ENCODE results near the gene DEK. TPM values are rescaled to one million over a fixed set of nuclear protein-coding genes. Genes with fewer than 3 reads are reported as not detected.

The DEK gene
- total and polyA plus RNA-seq, 2 donors: 82.0 to 205 TPM

DNA sequence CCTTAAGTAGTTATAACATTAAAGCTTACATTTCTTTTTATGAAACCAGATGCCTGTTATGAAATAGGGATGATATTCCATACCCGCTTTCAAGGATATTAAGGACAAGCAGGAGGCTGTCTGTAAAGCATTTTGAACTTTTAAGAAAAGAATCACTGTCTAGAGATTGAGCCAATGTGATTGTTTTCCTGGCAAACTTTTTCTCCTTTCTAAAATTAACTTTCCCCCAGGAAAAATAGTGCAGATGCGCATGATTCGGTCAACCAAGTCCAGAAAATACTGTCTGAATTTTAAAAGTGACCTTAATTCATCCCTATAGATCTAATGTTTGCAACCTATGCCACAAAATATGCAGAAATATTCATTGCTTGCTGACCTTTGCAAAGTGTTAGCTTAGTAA, 15.1 kb upstream of the DEK start:
- no peak overlapping the region for H3K27ac ChIP-seq (ENCODE audit: low read depth)
- H3K4me3 ChIP-seq (ENCODE audit: low read depth, low read length): no peak overlapping the region
- no peak for DNase-seq (ENCODE audit: extremely low spot score)
- WGBS: 82% methylated on average over 3 of the region's 3 CpGs
- H3K36me3 ChIP-seq (ENCODE audit: insufficient read depth): no peaks in the 10 kb centered on the region
- H3K4me1 ChIP-seq (ENCODE audit: insufficient read depth): no peaks in the 10 kb centered on the region

DNA sequence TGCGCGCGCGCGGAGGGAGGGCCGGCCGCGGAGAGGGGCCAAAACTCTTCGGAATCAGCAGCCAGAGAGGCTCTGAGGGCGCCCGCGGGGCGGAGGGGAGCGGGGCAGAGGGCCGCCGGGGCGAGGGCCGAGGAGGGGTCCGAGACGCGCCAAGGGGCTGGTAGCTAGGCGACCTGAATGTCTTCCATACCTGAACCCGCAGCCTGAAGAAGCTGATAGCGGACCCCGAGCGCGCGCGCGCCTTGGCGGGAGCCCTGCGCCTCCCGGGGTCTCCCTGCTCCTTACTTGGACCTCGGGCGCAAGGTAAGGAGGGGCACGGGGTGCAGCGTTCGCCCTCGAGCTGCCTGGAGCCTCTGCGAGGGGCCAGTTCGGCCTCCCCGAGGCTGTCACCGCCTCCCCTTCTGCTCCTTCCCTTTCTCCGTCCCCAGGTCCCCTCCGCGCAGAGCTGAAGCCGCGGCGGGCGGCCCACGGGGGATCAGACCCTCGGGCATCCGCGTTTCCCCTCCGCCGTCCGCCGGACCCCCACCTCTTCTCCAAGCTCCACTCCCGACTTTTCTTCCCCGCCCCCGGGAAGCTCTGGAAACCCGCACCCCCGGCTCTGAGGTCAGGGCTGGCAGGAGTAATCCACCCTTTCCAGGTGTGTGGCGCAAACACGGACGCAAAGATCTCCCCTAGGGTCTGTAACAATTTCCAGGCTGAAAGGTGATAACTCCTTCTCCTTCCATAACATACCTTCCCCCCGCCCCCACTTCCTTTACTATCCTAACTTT, 13.1 kb upstream of the DEK start:
- Histone ChIP-seq H3K36me3 (ENCODE audit: insufficient read depth) (no peaks in the 10 kb centered on the region), H3K4me1 (ENCODE audit: insufficient read depth) (no peaks in the 10 kb centered on the region), H3K4me3 (ENCODE audit: low read depth, low read length) (peak overlapping the region; percentile 30), H3K27ac (ENCODE audit: low read depth) (no peak overlapping the region)
- WGBS: 2% methylated on average over 67 of the region's 67 CpGs
- no peak for DNase-seq (ENCODE audit: extremely low spot score)

DNA sequence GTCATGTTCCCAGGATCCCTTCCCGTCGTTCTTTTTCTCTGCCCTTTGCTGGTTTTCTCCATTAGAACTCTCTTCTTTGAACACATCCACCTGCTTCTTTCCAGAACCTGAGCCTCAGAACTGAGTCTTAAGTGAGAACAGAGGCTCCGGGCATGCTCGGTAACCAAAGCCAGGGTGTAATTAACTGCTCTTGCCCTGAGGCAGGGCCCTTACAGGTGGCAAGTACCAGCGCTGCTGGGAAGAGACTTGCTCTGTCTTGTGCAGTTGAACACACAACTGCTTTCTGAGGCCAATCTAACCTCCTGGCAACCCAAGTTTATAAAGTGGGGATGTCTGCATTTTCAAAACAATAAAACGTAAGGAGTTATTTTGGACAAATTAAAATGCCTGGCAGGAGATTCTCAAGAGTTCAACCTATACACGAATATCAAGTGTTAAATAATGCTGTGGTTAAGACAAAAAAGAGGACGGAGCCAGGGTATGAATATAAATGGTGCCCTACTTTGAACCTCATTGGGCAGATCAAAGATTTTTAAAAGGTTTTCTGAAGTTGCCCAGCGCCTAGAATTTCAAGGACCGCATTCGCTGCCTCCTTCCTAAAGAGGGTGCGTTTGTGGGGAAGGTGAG, 12.4 kb upstream of the DEK start:
- H3K36me3 ChIP-seq (ENCODE audit: insufficient read depth): no peaks in the 10 kb centered on the region
- H3K4me1 ChIP-seq (ENCODE audit: insufficient read depth): no peaks in the 10 kb centered on the region
- H3K27ac ChIP-seq (ENCODE audit: low read depth): no peak overlapping the region
- 18% methylated on average over 12 of the region's 12 CpGs for WGBS
- H3K4me3 ChIP-seq (ENCODE audit: low read depth, low read length): peak overlapping the region; percentile 30
- no peak for DNase-seq (ENCODE audit: extremely low spot score)

DNA sequence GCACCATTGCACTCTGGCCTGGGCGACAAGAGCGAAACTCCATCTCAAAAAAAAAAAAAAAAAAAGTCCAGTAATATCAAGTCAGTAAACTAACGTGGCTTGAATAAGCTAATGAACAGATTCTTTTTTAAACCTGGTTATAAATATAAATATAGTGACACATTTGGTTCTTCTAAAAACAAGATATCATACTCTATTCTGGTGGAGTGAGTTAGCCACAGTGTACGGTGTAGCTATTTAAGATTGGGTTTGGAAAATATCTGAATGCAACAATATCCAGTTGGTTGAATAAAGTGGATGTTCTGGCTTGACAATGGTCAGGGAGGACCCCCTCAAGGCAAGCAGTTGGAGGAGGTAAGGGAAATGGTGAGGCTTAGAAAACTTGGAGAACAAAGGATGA, 5.9 kb upstream of the DEK start:
- H3K4me3 ChIP-seq (ENCODE audit: low read depth, low read length): no peak overlapping the region
- no peaks in the 10 kb centered on the region for H3K36me3 ChIP-seq (ENCODE audit: insufficient read depth)
- WGBS: 93% methylated on average over 4 of the region's 4 CpGs
- DNase-seq (ENCODE audit: extremely low spot score): no peak
- no peaks in the 10 kb centered on the region for H3K4me1 ChIP-seq (ENCODE audit: insufficient read depth)
- no peak overlapping the region for H3K27ac ChIP-seq (ENCODE audit: low read depth)

DNA sequence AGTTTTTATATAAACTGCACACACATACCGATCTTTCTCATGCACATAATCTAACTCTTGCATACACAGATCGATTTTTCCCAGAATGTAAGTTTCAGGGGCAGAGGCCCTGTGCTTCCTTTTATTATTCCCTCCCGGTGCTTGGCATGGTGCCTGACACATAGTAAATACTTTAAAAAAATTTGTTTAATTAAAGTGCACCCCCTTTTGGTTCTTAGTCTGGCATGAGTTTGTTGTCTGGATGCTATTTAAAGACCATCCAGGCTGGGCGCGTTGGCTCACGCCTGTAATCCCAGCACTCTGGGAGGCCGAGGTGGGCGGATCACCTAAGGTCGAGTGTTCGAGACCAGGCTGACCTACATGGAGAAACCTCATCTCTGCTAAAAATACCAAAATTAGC, 5.4 kb upstream of the DEK start:
- no peak for DNase-seq (ENCODE audit: extremely low spot score)
- no peaks in the 10 kb centered on the region for H3K4me1 ChIP-seq (ENCODE audit: insufficient read depth)
- no peak overlapping the region for H3K27ac ChIP-seq (ENCODE audit: low read depth)
- no peaks in the 10 kb centered on the region for H3K36me3 ChIP-seq (ENCODE audit: insufficient read depth)
- WGBS: 40% methylated on average over 10 of the region's 10 CpGs
- H3K4me3 ChIP-seq (ENCODE audit: low read depth, low read length): no peak overlapping the region

DNA sequence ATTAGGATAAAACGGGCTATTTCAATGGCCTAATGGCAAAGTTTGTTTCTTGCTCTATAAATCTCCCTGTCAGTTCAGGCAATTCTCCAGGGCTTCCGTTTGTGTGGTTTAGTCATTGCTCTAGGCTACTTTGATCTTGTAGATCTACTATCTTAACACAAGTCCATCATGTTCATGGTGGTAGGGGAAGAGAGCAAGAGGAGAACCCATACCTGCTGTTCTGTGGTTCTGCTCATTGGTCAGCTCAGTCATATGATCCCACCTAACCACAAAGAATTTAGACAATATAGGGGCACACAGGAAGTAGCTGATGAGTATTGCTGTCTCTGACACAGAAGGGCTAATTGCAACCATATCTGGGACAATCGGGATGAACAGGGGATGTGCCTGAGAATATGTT, 4.9 kb upstream of the DEK start:
- no peaks in the 10 kb centered on the region for H3K4me1 ChIP-seq (ENCODE audit: insufficient read depth)
- H3K27ac ChIP-seq (ENCODE audit: low read depth): no peak overlapping the region
- no peak overlapping the region for H3K4me3 ChIP-seq (ENCODE audit: low read depth, low read length)
- 24% methylated on average over 3 of the region's 3 CpGs for WGBS
- no peaks in the 10 kb centered on the region for H3K36me3 ChIP-seq (ENCODE audit: insufficient read depth)
- DNase-seq (ENCODE audit: extremely low spot score): no peak

DNA sequence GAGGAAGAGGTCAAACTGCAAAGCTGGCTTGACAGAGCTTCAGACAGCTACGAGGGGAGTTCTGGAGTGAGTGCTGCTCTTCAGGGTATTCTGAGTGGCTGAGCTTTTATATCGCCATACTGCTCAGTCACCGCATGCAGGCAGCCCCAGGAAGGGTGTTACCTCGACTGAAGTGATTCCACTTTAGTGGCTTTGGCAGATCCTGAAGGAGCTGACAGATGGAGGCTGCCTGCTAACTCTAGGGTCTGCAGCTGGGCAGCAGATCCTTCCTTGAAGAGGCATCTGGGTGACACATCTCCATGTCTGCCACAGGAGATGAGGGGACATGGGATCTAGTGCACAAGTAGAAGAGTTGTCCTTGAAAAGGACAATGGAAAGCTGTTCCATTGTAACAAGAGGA, 3.7 kb upstream of the DEK start:
- Histone ChIP-seq H3K36me3 (ENCODE audit: insufficient read depth) (no peaks in the 10 kb centered on the region), H3K27ac (ENCODE audit: low read depth) (no peak overlapping the region), H3K4me1 (ENCODE audit: insufficient read depth) (no peaks in the 10 kb centered on the region), H3K4me3 (ENCODE audit: low read depth, low read length) (no peak overlapping the region)
- WGBS: 68% methylated on average over 4 of the region's 4 CpGs
- no peak for DNase-seq (ENCODE audit: extremely low spot score)

DNA sequence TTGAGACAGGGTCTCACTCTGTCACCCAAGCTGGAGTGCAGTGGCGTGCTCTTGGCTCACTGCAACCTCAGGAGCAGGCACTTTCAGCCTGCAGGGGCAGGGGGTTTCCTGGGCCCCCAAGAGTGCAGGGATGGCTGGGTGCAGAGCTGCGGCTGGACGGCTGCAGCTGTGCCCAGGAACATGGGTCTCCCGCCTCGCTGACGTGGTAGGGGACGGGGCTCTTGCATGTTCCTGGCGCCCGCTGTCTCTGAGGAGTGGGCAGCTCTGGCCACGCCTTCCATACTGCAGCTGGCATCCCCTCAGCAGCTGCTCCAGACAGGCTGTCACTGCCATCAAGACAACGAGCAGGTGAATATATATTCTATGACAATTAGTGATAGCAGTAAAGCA, 2.2 kb upstream of the DEK start:
- no peak overlapping the region for H3K27ac ChIP-seq (ENCODE audit: low read depth)
- DNase-seq (ENCODE audit: extremely low spot score): no peak
- H3K4me3 ChIP-seq (ENCODE audit: low read depth, low read length): no peak overlapping the region
- 89% methylated on average over 11 of the region's 11 CpGs for WGBS
- no peaks in the 10 kb centered on the region for H3K4me1 ChIP-seq (ENCODE audit: insufficient read depth)
- H3K36me3 ChIP-seq (ENCODE audit: insufficient read depth): no peaks in the 10 kb centered on the region

DNA sequence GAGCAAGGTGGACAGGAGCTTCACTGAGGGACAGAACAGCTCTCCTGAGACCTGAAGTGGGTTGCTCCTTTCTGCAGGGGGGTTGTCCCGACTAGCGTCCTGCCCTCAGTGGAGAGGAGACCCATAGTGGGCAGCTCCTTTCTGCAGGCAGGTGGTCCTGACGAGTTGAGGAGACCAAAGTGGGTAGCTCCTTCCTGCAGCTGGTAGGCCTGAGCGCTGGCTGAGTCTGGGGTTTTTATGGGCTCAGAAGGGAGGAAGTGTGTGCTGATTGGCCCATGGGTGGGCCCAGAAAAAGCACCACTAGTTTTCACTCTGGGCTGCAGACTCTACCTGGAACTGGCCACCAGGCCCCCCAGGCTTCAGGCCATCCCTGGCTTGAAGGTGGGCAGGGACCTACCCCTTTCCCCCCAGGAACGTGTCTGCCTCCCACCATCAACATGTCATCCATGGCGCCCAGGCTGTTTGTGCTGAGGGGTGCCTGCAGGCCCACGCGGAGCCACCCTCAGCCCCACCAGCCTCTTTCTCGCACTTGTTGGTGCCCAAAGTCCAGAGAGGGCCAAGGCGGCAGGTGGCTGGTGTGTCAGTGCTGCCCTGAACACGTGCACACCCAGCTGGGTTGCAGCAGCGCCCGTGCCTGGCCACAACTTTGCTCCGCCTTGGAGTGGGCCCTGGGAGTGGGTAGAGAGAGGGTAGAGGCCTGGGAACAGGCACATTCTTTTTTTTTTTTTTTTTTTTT, 1.6 kb upstream of the DEK start:
- no peak overlapping the region for H3K4me3 ChIP-seq (ENCODE audit: low read depth, low read length)
- no peak overlapping the region for H3K27ac ChIP-seq (ENCODE audit: low read depth)
- H3K4me1 ChIP-seq (ENCODE audit: insufficient read depth): peaks cover 1% of the 10 kb centered on the region
- WGBS: 94% methylated on average over 14 of the region's 14 CpGs
- DNase-seq (ENCODE audit: extremely low spot score): no peak
- H3K36me3 ChIP-seq (ENCODE audit: insufficient read depth): no peaks in the 10 kb centered on the region

DNA sequence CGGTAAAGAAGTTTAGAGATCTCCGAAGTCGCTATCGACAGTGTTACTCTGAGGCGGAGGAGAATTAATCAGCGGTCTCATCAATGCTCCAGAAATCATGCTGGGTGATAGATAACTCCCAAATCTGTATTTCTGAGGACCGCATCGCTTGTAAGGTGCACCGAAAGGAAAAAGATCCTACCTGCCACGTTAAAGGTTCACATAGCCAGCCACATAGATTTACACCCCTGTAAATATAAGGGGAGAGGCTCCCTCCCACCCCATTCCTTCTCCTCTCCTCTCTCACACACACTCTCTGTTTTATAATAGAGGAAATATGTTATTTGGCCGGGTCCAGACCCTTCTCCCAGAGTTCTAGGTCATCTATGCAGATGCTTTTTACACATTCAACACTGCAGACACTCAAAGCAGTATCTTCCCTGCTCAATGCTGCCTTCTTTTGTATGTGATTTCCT, 620 bp upstream of the DEK start:
- peak overlapping the region; percentile 96 for H3K27ac ChIP-seq (ENCODE audit: low read depth)
- peak overlapping the region; percentile 82 for H3K4me3 ChIP-seq (ENCODE audit: low read depth, low read length)
- H3K36me3 ChIP-seq (ENCODE audit: insufficient read depth): no peaks in the 10 kb centered on the region
- no peak for DNase-seq (ENCODE audit: extremely low spot score)
- WGBS: 3% methylated on average over 11 of the region's 11 CpGs
- H3K4me1 ChIP-seq (ENCODE audit: insufficient read depth): peaks cover 1% of the 10 kb centered on the region

DNA sequence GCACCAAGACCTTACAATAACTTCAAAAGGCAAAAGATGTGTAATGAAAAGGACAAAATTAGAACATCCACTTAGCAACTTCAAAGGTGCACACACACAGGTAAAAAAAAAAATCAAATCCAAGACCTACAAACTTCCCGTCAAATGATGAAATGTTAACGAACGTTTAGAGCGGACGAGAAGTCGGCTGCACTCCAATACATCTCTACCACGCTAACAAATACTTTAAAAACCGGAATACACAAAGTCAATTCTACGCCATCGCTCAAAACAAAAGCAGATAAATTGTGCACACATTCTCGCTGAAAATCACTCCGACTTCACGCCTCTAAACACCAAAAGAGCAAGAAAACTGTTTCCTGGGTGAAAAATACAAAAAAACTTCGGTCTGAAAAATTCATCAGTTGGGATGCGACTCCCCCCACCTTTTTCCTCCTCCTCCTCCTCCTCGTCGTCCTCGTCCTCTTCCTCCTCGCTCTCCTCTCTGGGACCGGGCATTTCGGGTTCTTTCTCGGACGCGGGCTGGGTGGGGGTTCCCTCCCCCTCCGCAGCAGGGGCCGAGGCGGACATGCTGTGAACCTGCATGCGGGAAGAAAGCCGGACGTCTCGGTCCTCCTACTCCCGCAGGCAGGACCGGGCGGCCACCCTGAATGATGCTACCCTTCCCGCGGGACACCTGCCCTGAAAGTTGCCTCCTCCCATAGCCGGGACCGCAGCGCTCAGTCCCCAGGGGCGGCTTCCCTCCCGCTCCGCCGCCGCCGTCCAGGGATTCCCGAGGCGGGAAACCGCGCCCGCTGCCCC, 712 bp downstream of the DEK start:
- WGBS: under 1% methylated on average over 50 of the region's 50 CpGs
- no peak for DNase-seq (ENCODE audit: extremely low spot score)
- peaks cover 1% of the 10 kb centered on the region for H3K4me1 ChIP-seq (ENCODE audit: insufficient read depth)
- peak overlapping the region; percentile 97 for H3K27ac ChIP-seq (ENCODE audit: low read depth)
- peak overlapping the region; percentile 82 for H3K4me3 ChIP-seq (ENCODE audit: low read depth, low read length)
- no peaks in the 10 kb centered on the region for H3K36me3 ChIP-seq (ENCODE audit: insufficient read depth)

DNA sequence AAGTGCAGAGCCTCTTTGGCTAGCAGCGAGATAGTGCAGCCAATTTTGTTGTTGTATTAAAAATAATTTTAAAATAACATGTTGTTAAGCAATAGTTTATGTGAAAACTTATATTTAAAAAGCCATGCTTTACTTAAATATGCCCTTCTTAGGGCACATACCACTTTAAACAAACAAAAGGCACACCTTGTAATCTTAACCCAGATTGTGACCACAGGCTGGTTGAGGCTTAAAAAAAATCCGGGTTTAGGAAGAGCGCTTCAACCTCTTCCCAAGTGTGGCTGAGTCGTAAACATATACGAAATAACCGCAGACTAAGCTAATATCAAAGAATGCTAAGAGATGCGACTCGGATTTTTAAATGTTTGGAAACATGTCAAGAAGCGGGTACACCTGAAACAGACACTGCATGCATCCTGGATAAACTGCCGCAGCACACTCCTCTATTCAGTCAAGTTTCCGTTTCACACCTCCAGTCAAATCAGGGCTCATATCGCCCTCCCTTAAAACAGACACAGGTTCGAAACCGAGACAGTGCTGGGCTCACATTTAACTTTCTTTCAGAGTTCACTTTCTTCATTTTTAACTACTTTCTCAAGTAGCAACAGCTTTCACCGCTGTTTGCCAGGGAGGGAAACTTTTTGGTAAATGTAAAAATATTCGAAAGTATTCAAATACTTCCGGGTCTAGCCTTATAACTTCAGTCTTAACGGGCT, 1.5 kb downstream of the DEK start:
- H3K4me1 ChIP-seq (ENCODE audit: insufficient read depth): peaks cover 1% of the 10 kb centered on the region
- no peak for DNase-seq (ENCODE audit: extremely low spot score)
- H3K27ac ChIP-seq (ENCODE audit: low read depth): no peak overlapping the region
- peak overlapping the region; percentile 82 for H3K4me3 ChIP-seq (ENCODE audit: low read depth, low read length)
- 8% methylated on average over 18 of the region's 18 CpGs for WGBS
- no peaks in the 10 kb centered on the region for H3K36me3 ChIP-seq (ENCODE audit: insufficient read depth)

DNA sequence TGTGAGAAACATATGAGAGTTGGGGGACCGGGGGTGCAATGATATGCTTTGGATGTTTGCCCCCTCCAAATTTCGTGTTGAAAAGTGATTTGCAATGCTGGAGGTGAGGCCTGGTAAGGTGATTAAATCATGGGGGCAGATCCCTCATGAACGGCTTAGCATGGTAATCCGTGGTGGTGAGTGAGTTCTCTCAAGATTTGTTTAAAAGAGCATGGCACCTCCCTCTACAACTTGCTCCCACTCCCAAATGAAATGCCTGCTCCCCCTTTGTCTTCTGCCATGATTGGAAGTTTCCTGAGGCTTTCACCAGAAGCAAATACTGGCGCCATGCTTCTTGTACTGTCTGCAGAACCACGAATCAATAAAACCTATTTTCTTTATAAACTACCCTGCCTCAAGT, 2.5 kb downstream of the DEK start:
- WGBS: 71% methylated on average over 6 of the region's 6 CpGs
- H3K4me3 ChIP-seq (ENCODE audit: low read depth, low read length): no peak overlapping the region
- H3K36me3 ChIP-seq (ENCODE audit: insufficient read depth): no peaks in the 10 kb centered on the region
- H3K27ac ChIP-seq (ENCODE audit: low read depth): no peak overlapping the region
- DNase-seq (ENCODE audit: extremely low spot score): no peak
- peaks cover 1% of the 10 kb centered on the region for H3K4me1 ChIP-seq (ENCODE audit: insufficient read depth)

Data from urinary bladder (tissue), 4 donors.